Glomerular visceral epithelial cell (primary cell): ENCODE results near the gene TWSG1.

Experiments
- DNase-seq: peaks from one replicate; pipeline ENCODE4 v3.0.0-alpha.2; 2016; ENCODE audit errors: extremely low spot score

TWSG1 gene

DNA sequence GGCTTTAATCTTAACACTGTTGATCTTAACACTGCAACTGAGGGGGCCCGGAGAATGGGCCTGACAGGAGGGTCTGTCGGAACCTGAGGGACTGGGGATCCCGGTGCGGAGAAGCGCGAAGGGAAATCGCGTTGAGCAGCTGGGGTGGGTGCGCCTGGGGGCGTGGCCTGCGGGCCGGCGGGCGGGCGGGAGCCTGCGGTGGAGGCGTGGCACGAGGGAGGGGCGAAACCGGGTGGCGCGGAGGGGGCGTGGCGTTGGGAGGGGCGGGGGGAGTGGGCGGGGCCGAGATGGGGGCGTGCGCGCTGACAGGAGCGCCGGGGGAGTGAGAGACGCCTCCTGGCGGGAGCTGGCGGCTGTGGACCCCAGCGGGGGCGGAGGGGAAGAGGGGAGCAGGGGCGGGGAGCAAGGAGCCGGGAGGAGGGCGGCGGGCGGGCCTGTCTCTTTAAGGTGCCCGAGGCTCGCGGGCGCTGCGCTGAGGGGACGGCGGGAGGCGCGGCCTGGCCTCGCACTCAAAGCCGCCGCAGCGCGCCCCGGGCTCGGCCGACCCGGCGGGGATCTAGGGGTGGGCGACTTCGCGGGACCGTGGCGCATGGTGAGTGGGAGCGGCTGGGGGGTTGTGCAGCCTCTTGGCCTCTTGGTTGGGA is at the start of gene TWSG1:
Gene TWSG1, plus strand, starts transcription at position 445 of the 644 bp plus-strand sequence. CDS start 2,457 bp downstream, outside the sequence.
- DNase-seq, result peak; percentile 98

DNA sequence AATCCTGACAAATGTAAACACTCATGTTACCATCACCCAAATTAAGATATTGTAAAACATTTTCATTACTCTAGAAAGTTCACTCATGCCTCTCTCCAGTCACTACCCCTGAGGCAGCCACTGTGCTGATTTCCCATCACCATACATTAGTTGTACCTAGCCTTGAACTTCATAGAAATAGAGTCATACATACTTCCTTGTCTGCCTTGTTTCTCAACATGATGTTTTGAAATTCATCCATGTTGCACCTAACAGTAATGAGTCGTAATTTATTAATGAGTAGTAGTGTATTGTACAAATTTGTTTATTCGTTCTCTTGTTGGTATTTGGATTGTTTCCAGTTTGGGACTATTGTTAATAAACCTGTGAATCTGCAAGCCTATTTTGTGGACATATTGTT is 49.0 kb upstream of the TWSG1 start:
- no peak for DNase-seq

DNA sequence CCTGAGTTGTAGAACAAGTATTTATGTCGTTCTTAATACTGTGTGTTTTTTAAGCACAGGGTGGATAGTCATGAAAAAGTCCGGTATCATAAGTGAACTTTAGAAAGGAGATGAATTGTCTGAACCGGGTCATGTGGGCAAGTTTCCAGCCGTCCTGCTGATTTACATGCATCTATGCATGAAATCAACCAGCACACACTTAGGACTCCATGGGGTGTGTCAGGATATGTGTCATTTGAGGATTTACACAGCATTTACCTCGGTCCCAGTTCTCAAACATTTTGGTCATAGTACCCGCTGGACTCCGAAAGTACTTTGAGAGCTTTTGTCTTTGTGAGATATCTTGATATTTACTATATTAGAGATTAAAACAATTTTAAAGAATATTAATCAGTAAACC is 47.5 kb upstream of the TWSG1 start:
- DNase-seq, result no peak

DNA sequence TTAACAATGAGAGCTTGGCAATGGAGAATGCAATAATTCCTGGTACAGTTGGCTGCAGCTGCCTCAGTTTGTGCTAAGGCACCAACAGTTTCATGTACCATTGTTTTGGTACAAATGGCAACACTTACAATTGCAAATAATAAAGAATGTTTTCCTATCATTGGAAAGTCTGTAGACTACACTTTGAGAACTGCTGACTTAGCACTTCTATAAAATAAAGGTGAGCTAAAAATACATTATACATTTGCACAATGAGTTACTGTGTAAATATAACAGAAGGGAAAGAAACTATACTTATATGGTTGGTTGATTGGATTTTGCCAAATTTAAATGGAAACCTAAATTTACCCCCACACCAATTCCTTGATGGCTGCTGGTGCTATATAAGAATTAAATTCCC is 44.9 kb upstream of the TWSG1 start:
- no peak for DNase-seq

DNA sequence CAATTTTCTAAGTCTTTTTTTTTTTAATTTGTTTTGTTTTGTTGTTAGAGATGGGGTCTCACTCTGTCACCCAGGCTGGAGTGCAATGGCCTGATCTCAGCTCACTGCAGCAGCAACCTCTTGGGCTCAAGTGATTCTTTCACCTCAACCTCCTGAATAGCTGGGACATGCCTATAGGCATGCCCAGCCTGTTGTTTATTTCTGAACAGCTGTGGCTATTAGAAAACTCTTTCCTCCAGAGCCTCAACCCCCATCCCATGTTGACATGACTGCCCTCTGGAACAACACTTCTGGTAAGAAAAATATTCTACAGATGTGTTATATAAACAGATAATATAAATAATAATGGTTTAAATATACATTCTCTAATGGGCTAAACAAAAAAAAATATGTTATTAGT is 44.4 kb upstream of the TWSG1 start:
- peak; percentile 3 for DNase-seq

DNA sequence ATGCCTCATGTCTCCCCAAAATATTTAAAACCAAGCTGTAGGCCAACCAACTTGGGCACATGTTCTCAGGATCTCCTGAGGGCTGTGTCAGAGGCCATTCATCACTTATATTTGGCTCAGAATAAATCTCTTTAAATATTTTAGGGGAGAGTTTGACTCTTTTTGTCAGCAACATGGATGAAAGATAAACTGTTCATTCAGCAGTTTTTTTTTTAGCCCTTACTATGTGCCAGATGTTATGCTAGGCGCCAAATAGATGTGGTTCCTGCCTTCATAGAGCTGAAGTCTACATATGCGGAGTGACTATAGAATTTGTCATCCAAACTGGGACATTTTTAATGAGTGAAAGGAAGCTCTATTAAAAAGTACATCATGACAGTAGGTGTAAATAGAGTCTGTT is 42.5 kb upstream of the TWSG1 start:
- DNase-seq, result no peak

DNA sequence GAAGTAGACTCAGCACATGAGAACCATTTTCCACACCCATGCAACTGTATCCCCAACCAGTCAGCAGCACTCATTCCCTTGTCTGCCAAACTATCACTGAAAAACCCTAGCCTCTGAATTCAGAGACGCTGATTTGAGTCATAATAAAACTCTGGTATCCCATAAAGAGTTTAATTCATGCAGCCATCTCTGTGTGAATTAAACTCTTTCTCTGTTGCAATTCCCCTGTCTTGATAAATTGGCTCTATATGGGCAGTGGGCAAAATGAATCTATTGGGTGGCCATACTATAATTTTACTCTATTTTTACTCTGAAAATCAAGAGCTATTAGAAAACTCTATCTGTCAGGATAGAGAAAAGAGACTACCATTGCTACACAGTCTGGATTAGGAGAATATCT is 40.6 kb upstream of the TWSG1 start:
- no peak for DNase-seq

DNA sequence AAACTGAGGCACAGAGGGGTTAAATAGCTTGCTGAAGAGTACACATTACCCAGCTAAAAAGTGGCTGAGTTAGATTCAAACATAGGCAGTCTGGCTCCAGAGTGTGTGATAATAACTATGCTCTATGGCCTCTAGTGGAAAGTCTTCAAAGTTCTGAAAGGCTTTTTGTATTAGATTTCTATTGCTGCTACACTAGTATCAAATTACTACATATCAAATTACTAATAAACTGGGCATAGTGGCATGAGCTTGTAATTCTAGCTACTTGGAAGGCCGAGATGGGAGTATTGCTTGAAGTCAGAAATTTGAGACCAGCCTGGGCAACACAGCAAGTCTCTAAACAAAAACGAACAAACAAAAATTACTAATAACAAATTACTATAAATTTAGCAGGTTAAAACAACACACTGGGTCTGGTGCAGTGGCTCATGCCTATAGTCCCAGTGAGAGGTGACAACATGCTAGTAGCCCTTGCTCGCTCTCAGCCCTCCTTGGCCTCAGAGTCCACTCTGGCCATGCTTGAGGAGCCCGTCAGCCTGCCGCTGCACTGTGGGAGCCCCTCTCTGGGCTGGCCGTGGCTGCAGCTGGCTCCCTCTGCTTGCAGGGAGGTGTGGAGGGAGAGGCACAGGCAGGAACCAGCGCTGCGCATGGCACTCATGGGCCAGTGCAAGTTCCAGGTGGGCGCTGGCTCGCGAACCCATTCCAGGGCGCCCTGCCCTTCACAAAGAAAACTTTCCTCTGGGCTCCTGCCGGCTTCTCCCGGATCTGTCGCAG is 38.2 kb upstream of the TWSG1 start:
- DNase-seq, result no peak

DNA sequence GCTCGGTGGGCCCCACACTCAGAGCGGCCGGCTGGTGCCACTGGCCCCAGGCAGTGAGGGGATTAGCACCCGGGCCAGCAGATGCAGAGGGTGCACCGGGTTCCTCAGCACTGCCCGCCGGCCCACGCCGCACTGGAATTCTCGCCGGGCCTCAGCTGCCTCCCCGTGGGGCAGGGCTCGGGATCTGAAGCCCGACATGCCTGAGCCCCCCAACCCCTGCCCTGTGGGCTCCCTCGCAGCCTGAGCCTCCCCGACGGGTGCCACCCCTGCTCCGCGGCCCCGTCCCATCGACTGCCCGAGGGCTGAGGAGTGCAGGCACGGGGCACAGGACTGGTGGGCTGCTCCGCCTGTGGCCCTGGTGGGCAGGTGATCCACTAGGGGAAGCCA is 37.6 kb upstream of the TWSG1 start:
- DNase-seq, result no peak

DNA sequence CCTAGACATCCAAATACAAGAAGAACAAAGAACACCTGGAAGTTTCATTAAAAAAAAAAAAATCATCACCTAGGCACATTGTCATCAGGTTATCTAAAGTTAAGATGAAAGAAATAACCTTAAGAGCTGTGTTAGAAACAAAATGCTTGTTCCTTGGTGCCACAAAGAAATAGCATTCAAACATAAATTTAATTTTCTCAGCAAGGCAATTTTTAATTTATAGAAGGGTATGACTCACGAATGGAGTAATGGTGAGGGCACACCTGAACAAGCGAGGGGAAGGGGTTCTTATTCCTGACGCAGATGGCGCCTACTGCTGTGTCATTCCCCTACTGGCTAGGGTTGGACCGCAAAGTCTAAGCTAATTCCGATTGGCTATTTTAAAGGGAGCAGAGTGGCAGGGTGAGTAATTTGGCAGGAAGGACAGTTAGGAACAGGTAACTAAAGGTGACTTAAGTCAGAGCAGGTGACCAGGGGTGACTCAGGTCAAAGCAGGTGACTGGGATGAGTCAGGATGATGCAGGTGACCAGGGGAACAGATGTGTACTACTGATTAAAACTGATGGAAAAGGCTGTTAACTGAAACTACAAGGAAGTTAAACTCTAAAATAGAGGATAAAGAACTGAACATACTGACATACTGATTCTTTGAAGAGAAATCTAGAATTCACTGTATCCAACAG is 30.0 kb upstream of the TWSG1 start:
- no peak for DNase-seq

DNA sequence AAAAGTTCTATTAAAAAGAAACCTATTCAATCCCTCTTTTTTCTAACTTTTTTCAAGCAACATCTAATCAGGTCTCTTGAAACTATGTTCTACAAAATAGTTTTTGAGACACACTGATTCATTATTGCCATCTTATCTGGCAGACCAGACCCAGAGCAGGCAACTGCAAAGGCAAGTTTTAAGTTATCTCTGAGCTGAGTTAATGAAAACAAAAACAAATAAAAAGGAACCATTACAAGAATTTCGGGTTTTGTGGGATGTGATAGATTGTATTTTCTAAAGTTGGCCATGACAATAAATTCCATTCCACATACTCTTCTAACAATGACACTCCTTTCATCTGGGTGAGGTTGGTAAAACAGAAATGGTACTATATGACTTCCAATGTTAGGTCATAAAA is 15.2 kb upstream of the TWSG1 start:
- DNase-seq, result no peak

DNA sequence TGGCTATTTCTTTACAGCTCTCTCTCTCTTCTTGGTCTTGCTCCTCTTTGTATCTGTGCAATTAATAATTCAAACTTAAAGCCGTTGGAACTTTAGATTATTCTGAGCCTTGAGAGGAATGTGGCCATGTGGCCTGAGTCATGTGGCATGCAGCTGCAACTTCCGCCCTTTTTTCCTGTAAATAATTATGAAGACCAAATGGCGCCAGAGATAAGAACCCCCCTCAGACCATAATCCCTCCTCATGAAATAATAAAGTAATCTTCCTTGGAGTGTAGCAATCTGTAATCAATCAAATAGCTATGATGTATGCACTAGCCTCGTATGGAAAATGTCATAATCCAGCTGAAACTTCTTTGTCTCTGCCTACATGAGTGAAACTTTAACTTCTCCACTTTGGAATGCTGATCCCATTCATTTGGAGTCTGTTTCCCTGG is 13.5 kb upstream of the TWSG1 start:
- no peak for DNase-seq

DNA sequence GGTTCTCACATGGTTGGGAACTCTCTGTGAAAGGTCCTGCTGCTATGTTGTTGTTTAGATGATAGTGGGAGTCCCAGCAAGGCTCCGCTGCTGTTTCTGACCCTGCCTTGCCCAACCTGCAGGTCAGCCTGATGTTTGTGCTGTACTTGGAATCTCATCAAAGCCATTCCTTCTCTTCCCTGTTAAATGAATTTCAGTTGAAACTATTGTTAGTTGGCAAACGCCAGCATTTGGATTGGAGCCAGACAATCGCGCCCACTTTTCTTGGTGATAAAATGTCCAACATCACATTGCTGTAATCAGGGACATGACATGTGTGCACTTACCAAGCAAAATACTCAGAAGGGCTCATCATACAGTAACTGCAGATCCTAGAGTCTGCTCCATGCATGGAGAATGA is 12.8 kb upstream of the TWSG1 start:
- no peak for DNase-seq

DNA sequence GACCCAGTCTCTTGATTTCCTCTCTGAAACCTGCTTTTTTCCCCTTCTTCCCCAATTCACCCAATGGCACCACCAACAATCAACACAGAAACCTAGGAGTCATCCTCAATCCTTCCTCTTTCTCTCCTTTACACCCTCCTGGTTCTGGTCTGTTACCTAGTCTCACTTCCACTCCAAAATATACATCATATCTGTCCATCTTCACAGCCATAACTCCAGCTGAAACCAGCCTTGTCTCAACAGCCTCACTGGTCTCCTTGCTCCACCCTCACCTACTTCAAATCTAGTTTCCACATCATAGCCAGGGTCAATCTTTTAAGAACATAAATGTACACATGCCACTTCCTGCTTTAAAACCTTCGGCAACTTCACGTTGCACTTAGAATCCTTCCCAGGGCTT is 11.8 kb upstream of the TWSG1 start:
- no peak for DNase-seq

DNA sequence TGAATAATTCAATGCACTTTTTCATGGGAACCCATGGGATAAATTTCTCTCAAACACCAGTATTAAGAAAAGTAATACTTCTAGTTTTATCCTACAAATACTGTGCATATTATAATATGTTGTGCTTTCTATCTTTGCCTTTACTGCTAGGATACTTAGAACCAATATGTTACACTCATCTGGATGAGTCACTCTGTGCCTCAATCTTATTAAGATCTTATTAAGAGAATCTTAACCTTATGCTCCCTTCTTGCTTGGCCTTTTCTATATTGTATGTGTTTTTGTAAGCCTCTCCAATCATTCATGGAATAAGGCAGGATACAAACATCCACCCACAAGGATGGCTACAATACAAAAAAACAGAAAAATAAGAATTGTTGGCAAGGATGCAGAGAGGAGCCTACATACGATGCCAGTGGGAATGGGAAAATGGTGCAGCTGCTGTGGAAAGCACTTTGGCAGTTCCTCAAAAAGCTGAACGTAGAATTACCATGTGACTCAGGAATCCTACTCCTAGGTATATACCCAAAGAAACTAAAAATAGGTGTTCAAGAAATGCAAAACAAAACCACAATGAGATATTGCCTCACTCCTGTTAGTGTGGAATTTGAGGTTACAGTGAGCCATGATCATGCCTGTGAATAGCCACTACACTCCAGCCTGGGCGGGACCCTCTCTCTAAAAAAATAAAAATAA is 10.7 kb upstream of the TWSG1 start:
- DNase-seq, result peak; percentile 65

DNA sequence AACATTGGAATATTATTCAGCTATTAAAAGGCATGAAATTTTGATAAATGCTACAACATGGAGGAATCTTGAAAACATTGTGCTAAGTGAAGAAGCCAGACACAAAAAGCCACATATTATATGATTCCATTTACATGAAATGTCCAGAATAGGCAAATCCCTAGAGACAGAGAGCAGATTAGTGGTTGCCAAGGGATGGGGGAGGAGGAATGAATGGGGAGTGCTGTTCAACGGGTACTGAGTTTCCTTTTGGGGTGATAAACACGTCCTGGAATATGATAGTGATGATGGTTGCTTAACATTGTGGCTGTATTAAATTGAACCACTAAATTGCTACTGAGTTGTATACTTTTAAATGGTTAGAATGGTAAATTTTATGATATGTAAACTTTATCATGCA is 8.9 kb upstream of the TWSG1 start:
- no peak for DNase-seq

DNA sequence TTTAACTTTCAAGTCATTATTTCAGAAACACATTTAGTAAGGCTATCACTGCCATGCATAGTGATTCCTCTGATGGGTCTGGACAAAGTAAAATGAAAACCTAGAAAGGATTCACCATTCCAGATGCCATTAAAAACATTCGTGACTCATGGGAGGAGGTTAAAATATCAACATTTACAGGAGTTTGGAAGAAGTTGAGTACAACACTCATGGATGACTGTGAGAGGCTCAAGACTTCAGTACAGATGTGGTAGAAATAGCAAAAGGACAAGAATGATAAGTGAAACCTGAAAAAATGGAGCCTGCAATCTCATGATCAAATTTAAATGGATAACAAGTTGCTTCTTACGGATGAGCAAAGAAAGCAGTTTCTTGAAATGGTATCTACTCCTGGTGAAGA is 5.8 kb upstream of the TWSG1 start:
- no peak for DNase-seq

DNA sequence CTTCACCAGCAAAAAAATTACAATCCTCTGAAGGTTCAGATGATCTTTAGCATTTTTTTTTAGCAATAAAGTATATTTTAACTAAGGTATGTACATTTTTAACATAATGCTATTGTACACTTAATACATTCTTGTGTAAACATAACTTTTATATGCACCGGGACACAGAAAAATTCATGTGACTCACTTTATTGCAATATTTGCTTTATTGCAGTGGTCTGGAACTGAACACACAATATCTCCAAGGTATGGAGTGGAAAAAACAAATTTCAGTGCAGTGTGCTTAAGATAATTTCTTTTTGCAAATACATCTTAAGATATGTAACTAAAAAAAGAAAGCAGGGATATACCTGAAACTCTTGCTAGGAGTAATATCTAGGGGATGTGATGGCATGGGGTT is 5.1 kb upstream of the TWSG1 start:
- no peak for DNase-seq

DNA sequence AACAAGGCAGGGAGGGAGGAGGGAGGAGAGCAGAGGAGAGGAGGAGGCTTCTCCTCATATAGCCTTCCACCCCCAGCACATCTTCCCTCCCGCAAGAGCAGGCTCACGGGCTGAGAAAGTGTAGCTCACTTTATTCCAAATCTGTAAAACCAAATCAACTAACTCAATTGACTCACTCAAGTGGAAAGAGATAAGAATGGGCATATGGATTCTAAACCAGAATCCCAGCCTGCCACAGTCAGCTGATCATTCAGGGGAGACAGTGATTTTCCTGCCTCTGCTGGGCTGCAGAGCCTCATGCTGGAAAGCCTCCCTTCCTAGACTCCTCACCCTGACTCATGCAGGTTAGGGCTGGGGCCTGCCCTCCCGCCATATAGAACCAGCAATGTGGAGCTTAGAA is 4.2 kb upstream of the TWSG1 start:
- DNase-seq, result no peak

DNA sequence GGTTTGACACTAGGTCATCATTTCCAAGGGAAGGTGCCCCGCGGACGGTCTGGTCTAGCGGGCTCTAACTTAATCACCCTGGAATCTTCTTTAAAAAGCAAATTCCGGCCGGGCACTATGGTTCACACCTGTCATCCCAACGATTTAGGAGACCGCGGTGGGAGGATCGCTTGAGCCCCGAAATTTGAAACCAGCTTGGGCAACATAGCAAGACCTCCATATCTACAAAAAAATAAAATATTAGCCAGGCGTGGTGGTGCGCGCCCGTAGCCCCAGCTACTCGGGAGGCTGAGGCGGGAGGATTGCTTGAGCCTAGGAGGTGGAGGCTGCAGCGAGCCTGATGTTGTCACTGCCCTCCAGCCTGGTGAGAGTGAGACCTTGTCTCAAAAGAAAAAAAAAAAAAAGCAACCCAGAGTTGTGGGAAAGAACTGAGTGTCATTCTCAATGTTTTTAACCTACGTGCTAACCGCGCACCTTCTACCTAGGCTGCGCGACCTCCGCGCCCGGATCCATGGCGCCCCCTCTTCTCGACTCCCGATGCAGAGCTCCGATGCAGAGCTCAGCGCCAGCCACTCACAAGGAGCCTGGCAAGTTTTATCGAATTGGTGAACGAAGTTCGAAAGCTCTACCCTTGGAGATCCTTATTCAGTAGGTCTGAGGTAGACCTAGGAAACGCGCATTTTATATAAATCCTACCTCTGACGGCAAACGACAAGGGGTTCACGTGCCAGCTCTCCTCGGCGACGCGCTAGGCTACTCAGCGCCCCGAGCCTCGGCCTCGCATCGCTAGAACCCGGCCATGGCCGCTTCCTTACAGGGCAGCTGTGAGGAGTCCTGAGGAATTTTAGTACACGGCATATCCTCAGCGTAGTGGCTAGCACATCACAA is 888 bp upstream of the TWSG1 start:
- no peak for DNase-seq

DNA sequence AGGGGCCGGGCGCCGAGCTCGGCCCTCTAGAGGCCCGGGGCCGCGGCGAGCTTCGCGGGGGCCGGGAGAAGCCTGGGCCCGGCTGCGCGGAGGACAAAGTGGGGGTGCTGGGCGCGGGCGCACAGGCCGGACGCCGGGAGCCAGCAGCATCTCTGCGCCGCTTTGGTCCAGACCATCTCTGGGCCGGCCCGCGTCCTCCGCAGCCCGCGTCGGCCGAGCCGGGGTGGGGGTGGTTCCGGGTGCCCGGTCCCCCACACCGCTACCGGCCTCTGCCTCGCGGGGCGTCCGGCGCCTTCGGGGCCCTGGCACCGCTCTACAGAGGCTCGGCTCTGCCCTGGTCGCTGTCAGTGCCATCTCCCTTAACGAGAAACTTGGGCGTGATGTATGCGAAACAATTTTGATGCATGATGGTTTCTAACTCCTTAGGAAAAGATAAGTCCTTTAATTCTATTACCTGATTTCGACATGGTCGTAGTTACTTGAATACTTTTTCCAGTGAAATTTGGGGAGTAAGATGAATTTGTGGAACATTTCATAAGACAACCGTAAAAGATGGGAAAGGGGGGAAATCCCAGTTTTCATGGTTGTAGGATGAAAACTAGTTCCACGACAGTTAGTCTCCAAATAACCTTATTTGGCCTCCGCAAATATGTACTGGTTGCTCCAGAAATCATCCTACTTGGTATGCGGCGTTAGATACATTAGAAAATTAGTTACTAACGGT is 562 bp downstream of the TWSG1 start:
- peak; percentile 16 for DNase-seq
